ENCODE measurements around the gene NME4.

The NME4 gene

GRCh38 chr16:353404-354290 lies 43.4 kb upstream of the NME4 start:
- TF ChIP-seq ZFX (IDR thresholded peaks at IDR 0.05; ENCODE audit: borderline replicate concordance), result no peak
- no peak for TF ChIP-seq CTCF (IDR thresholded peaks at IDR 0.05)
- H3K27ac ChIP-seq, result peak overlapping the region; percentile 46

- TF ChIP-seq ZFX (IDR thresholded peaks at IDR 0.05; ENCODE audit: borderline replicate concordance) (no peak), CTCF (IDR thresholded peaks at IDR 0.05) (no peak)
- no peak overlapping the region for H3K27ac ChIP-seq
Observed at GRCh38 chr16:354291-354881, 42.6 kb upstream of the NME4 start.

GRCh38 chr16:354971-355461 lies 42.0 kb upstream of the NME4 start:
- TF ChIP-seq ZFX (IDR thresholded peaks at IDR 0.05; ENCODE audit: borderline replicate concordance) (no peak), CTCF (IDR thresholded peaks at IDR 0.05) (no peak)
- H3K27ac ChIP-seq, result no peak overlapping the region

GRCh38 chr16:356741-357140 lies 40.3 kb upstream of the NME4 start:
- H3K27ac ChIP-seq, result no peak overlapping the region
- TF ChIP-seq ZFX (IDR thresholded peaks at IDR 0.05; ENCODE audit: borderline replicate concordance), result no peak
- TF ChIP-seq CTCF (IDR thresholded peaks at IDR 0.05), result no peak

- no peak for TF ChIP-seq ZFX (IDR thresholded peaks at IDR 0.05; ENCODE audit: borderline replicate concordance)
- no peak overlapping the region for H3K27ac ChIP-seq
Observed at GRCh38 chr16:359067-359763, 37.8 kb upstream of the NME4 start.

- TF ChIP-seq ZFX (IDR thresholded peaks at IDR 0.05; ENCODE audit: borderline replicate concordance), result no peak
- no peak for TF ChIP-seq CTCF (IDR thresholded peaks at IDR 0.05)
Observed at GRCh38 chr16:359871-360697, 36.9 kb upstream of the NME4 start.

More at GRCh38 chr16:359871-360697, 36.9 kb upstream of the NME4 start:
- no peak overlapping the region for H3K27ac ChIP-seq
